Mucosa of rectum (tissue), 2 donors: ENCODE measurements around the gene RNF141.

ENCODE experiments used
- H3K27ac ChIP-seq, 2 donors: one replicate each; pipeline ENCODE4 v1.7.0; 2013; ENCODE audit warnings: inconsistent platforms in 2 of 2, low read depth in 2 of 2, low read length in 2 of 2
- H3K27me3 ChIP-seq, 2 donors: one replicate each; pipeline ENCODE4 v1.7.0; 2013; ENCODE audit warnings: low read length in 2 of 2; ENCODE audit not compliant: control insufficient read depth in 2 of 2, insufficient read depth in 2 of 2
- H3K36me3 ChIP-seq, 2 donors: one replicate each; pipeline ENCODE4 v1.7.0; 2013; ENCODE audit warnings: low read length in 2 of 2; ENCODE audit not compliant: control insufficient read depth in 2 of 2, insufficient read depth in 2 of 2
- H3K4me1 ChIP-seq, 2 donors: one replicate each; pipeline ENCODE4 v1.7.0; 2013; ENCODE audit warnings: low read length in 2 of 2, mild to moderate bottlenecking in 1 of 2; ENCODE audit not compliant: control insufficient read depth in 2 of 2, insufficient read depth in 2 of 2
- H3K4me3 ChIP-seq, 2 donors: one replicate each; pipeline ENCODE4 v1.7.0; 2013; ENCODE audit warnings: low read length in 2 of 2
- H3K9ac ChIP-seq, 2 donors: one replicate each; pipeline ENCODE4 v1.7.0; 2013; ENCODE audit warnings: low read length in 2 of 2, low read depth in 1 of 2, mild to moderate bottlenecking in 1 of 2
- H3K9me3 ChIP-seq, 2 donors: one replicate each; pipeline ENCODE4 v1.7.0; 2013; ENCODE audit warnings: low read length in 2 of 2; ENCODE audit not compliant: control insufficient read depth in 2 of 2
- donor health status: healthy.
- donor health status: Normal muscosa, but diverticular disease.

RNF141 gene

DNA sequence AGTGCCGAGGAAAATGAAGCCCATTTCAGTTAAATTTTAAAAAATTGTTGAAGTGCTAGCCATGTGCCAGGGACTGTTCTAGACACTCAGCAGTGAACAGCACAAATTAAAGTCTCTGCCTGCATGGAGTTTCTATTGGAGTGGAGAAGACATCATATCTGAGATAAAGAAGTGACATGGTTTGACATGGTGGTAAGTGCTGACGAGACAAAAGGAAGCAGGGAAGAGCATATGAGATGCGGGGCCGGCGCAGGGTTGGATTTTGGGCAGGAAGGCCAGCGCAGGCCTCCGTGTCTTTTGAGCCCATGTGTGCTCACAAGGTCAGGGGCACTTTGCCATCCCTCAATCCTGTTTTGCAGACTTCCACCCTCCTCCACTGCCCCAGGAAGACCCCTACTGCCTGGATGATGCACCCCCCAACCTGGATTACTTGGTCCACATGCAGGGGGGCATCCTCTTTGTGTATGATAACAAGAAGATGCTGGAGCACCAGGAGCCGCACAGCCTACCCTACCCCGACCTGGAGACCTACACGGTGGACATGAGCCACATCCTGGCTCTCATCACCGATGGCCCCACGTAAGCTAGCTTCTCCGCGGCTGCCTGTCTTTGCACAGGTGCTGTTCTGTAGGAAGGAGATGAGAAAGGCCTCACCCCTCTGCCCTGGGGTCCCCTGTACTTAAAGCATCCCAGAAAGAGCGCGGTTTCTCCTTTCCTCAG, 56.4 kb downstream of the RNF141 start:
- Histone ChIP-seq H3K27ac (no peak overlapping the region), H3K27me3 (no peaks in the 10 kb centered on the region), H3K36me3 (peaks cover 15 to 22% of the 10 kb centered on the region in 2 donors), H3K4me3 (no peak overlapping the region), H3K9me3 (no peaks in the 10 kb centered on the region), H3K9ac (no peak overlapping the region), H3K4me1 (peaks cover 12 to 14% of the 10 kb centered on the region in 2 donors)

DNA sequence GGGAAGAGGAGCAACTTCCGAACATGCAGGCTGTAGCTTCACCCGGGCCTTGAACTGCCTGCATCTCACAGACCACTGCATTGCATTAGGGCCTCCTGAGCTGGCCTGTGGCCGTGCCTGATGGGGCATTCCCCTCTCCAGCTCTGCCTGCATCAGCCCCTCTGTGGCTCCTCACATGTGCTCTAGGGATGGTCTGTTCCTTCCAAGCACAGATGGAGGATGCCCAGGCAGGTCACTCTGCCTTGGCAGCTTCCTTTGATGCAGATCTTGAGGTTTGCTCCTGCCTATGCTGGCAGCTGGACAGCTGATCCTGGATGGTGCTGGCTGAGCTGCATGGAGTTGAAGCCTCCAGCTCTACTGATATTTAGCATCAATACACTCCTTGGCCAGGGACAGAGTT, 57.4 kb downstream of the RNF141 start:
- Histone ChIP-seq H3K4me3 (no peak overlapping the region), H3K9ac (no peak overlapping the region), H3K27ac (no peak overlapping the region), H3K4me1 (peaks cover 6 to 7% of the 10 kb centered on the region in 2 donors), H3K36me3 (peaks cover 17 to 23% of the 10 kb centered on the region in 2 donors), H3K27me3 (no peaks in the 10 kb centered on the region), H3K9me3 (no peaks in the 10 kb centered on the region)

DNA sequence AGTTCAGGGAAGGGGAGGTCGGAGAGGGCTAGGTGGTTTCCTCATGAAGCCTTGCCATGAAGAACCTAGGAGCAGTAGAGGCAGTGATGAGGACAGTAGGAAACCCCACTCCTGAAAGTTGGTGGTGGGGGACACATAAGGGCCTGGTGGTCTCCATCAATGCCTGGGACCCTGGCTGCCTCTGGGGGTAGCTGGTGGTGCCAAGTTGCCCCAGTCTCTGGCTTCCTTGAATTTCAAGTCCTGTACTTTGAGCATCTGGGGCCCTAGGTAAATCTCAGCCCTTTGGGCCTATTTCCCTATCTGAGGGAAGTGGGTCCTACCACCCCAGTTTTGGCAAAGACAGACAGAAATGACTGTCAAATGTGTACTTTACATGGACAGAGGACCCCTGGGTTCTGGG, 57.8 kb downstream of the RNF141 start:
- peaks cover 3% of the 10 kb centered on the region in 2 donors for H3K4me1 ChIP-seq
- H3K9me3 ChIP-seq = no peaks in the 10 kb centered on the region
- H3K9ac ChIP-seq = no peak overlapping the region
- no peak overlapping the region for H3K27ac ChIP-seq
- H3K4me3 ChIP-seq = no peak overlapping the region
- no peaks in the 10 kb centered on the region for H3K27me3 ChIP-seq
- peaks cover 19 to 20% of the 10 kb centered on the region in 2 donors for H3K36me3 ChIP-seq

DNA sequence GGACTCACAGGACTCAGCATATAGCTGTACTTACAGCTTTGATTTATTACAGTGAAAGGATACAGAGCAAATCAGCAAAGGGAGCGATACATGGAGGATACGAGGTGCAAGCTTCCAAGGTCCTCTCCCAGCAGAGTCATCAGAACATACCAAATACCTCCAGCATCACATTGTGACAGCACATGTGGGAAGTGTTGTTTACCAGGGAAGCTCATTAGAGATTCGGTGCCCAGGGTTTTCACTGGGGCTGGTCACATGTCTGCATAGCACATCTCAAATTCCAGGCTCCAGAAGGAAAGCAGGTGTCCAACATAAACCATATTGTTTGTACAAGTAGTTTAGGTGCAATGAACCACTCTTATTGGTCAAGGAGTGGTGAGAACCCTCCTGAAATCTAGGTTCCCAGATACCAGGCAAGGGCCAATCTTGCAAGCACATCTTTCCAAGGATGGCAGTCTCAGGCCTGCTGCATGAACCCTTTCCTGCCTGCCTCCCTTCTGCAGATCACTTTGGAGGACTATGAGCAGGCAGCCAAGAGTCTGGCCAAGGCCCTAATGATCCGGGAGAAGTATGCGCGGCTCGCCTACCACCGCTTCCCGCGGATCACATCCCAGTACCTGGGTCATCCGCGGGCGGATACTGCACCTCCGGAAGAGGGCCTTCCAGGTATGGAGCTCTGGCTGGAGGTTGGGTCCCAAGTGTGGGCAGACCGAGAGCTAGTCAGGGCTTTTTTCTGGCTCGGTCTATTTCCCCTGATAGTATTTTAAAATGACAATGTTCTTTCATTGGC, 59.2 kb downstream of the RNF141 start:
- no peaks in the 10 kb centered on the region for H3K9me3 ChIP-seq
- peaks cover 16 to 18% of the 10 kb centered on the region in 2 donors for H3K36me3 ChIP-seq
- no peak overlapping the region for H3K4me3 ChIP-seq
- no peak overlapping the region for H3K27ac ChIP-seq
- H3K9ac ChIP-seq = no peak overlapping the region
- no peaks in the 10 kb centered on the region for H3K27me3 ChIP-seq
- no peaks in the 10 kb centered on the region for H3K4me1 ChIP-seq

DNA sequence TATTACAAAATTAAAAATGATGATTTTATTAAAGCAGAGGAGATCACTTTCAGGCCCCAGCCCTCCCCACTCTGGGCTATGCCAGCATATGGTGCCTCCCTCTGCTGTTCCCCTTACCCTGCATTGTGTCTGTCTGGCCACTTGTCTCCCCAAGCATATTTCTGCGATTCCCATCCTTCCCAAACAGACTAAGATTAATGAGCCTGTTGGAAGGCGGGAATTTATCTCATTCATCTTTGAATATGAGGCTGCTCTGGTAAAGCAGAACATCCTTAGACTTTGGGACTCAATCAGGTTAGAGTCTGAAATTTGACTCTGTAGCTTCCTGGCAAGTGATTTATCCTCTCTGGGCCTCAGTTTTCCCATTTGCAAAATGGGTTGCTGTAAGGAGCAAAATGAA, 60.2 kb downstream of the RNF141 start:
- Histone ChIP-seq H3K27ac (no peak overlapping the region), H3K36me3 (peaks cover 7 to 16% of the 10 kb centered on the region in 2 donors), H3K9me3 (no peaks in the 10 kb centered on the region), H3K4me1 (no peaks in the 10 kb centered on the region), H3K27me3 (no peaks in the 10 kb centered on the region), H3K4me3 (no peak overlapping the region), H3K9ac (no peak overlapping the region)

DNA sequence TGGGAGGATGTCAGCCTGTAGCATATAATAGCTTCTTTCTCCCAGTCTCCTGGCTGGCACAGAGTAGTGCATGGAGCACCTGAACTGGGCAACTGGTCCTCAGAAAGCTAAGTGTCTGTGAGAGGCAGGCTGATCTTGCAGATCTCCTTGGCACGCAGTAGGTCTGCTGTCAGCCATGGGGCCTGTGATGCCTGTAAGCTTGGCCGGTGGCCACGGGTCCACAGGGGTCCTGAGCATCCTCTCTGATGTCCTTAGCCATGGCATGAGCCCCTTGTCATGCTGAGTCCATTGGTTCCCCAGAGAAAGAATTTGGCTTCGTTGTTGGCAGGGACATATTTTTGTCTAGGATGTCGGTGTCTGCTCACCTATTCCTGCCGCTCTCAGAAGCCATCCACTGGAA, 61.0 kb downstream of the RNF141 start:
- Histone ChIP-seq H3K27me3 (no peaks in the 10 kb centered on the region), H3K4me1 (no peaks in the 10 kb centered on the region), H3K36me3 (peaks cover 4 to 12% of the 10 kb centered on the region in 2 donors), H3K27ac (no peak overlapping the region), H3K9me3 (no peaks in the 10 kb centered on the region), H3K9ac (no peak overlapping the region), H3K4me3 (no peak overlapping the region)

DNA sequence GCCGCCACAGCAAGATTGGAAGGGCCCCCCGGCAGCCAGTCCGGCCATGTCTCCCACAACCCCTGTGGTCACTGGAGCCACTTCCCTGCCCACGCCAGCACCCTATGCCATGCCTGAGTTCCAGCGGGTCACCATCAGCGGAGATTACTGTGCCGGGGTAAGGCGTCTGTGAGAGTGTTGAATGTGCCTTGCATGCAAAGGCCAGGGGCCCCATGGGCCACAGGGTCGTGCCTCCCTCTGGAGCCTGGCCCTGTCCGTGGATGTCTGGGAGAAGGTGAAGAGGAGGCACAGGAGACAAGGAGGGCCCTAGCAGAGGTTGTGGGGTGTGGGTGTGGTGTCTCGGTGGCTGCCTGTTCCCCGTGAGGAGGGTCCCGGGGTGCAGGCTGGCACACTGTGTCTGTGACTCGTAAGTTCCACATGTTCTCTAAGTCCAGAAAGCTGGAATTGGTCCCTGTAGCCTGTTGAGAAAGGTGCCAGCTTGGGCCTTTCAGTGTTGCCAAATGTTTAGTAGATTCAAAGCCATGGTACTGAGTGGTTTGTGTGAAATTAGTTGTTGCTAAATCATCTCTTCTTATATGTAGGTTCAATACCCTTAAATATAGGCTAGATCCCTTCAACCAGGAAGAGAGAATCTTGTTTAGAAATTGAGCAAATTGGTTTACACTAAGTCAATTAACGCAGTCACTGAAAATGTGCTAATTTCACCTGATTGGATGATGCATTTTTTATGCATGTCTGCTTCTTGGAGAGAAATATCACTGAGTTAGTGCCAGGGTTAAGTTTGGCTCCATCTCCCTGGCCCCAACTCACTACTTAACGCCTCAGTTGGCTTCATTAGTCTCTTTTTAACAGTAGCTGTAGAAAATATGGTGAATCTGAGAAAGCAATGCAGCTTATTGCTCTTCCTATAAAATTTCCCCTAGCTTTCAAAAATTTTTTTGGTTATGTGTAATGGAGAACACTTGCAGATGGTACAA, 62.1 kb downstream of the RNF141 start:
- no peaks in the 10 kb centered on the region for H3K9me3 ChIP-seq
- H3K9ac ChIP-seq = no peak overlapping the region
- no peak overlapping the region for H3K4me3 ChIP-seq
- H3K4me1 ChIP-seq = no peaks in the 10 kb centered on the region
- H3K27me3 ChIP-seq = no peaks in the 10 kb centered on the region
- H3K36me3 ChIP-seq = peaks cover 4 to 12% of the 10 kb centered on the region in 2 donors
- H3K27ac ChIP-seq = no peak overlapping the region

DNA sequence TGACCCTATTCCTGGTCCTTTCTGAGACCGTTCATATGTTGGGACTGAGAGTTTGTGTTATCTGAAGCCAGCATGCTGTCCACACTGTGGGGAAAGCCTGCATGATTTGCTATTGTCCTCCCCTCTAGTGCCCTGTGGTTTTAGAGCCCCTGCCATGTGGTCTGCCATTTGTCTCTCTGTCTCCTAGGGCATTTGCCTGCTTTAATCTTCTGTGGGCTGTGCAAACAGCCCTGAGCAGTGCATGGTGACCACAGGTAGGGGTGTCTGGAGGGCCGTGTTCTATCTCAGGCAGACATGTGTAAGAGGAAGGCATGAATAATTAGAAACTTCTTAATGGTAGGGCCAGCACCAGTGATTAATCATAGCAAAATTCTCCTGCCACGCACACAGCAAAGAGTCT, 62.9 kb downstream of the RNF141 start:
- Histone ChIP-seq H3K4me3 (no peak overlapping the region), H3K36me3 (peaks cover 4 to 9% of the 10 kb centered on the region in 2 donors), H3K27me3 (no peaks in the 10 kb centered on the region), H3K27ac (no peak overlapping the region), H3K9ac (no peak overlapping the region), H3K4me1 (no peaks in the 10 kb centered on the region), H3K9me3 (no peaks in the 10 kb centered on the region)

DNA sequence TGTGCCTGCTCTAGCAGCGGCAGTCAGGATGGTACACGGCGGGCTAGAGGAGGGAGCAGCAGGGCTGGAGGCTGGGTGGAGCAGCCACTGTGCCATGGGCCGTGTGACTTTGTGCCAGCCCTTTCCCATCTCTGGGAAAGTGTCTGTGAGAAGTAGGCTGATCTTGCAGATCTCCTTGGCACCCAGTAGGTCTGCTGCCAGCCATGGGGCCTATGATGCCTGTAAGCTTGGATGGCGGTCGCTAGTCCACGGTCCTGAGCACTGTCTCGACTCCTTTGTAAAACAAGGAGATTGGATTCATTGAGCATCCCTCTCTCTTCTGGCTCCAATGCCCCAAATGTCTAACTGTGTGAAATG, 63.3 kb downstream of the RNF141 start:
- H3K27ac ChIP-seq = no peak overlapping the region
- H3K9ac ChIP-seq = no peak overlapping the region

More for the DNA sequence above, 63.3 kb downstream of the RNF141 start:
- H3K4me3 ChIP-seq = no peak overlapping the region
- H3K4me1 ChIP-seq = no peaks in the 10 kb centered on the region
- no peaks in the 10 kb centered on the region for H3K27me3 ChIP-seq
- peaks cover 4 to 7% of the 10 kb centered on the region in 2 donors for H3K36me3 ChIP-seq
- H3K9me3 ChIP-seq = no peaks in the 10 kb centered on the region
